ENCODE measurements around the gene NUTF2.

The NUTF2 gene

GRCh38 chr16:67865318-67865717 lies 18.6 kb downstream of the NUTF2 start:
- DNase-seq, result peak; percentile 18 to 38

GRCh38 chr16:67868290-67868689 lies 21.6 kb downstream of the NUTF2 start:
- DNase-seq, result no peak

GRCh38 chr16:67869653-67870052 lies 22.9 kb downstream of the NUTF2 start:
- DNase-seq, result no peak

GRCh38 chr16:67871256-67871655 lies 24.5 kb downstream of the NUTF2 start:
- DNase-seq, result no peak

GRCh38 chr16:67872131-67872630 lies 25.4 kb downstream of the NUTF2 start:
- no peak for DNase-seq

GRCh38 chr16:67872631-67873434 lies 26.1 kb downstream of the NUTF2 start, which contains the start of gene EDC4:
Gene EDC4 (plus strand): TSS chr16:67873052. CDS start chr16:67873262, 210 bp downstream.
- DNase-seq, result peak; percentile 47 to 77

GRCh38 chr16:67873435-67874370 lies 27.0 kb downstream of the NUTF2 start:
- no peak for DNase-seq

GRCh38 chr16:67874372-67874771 lies 27.6 kb downstream of the NUTF2 start:
- no peak for DNase-seq

- no peak for DNase-seq
Measured at GRCh38 chr16:67877064-67877463, 30.3 kb downstream of the NUTF2 start.

- DNase-seq, result no peak
Measured at GRCh38 chr16:67878232-67878631, 31.5 kb downstream of the NUTF2 start.

- DNase-seq, result no peak
Measured at GRCh38 chr16:67878846-67879245, 32.1 kb downstream of the NUTF2 start.

GRCh38 chr16:67879462-67879861 lies 32.7 kb downstream of the NUTF2 start:
- no peak for DNase-seq

GRCh38 chr16:67879936-67880335 lies 33.2 kb downstream of the NUTF2 start:
- no peak for DNase-seq

- no peak for DNase-seq
Measured at GRCh38 chr16:67880584-67880983, 33.9 kb downstream of the NUTF2 start.

GRCh38 chr16:67881621-67882161 lies 35.0 kb downstream of the NUTF2 start:
- DNase-seq, result no peak

- DNase-seq, result no peak
Measured at GRCh38 chr16:67882374-67883145, 35.8 kb downstream of the NUTF2 start.

- no peak for DNase-seq
Measured at GRCh38 chr16:67883146-67883871, 36.6 kb downstream of the NUTF2 start.

- DNase-seq, result peak in 1 of 2 experiments; percentile 17
Measured at GRCh38 chr16:67883872-67884261, 37.1 kb downstream of the NUTF2 start.

GRCh38 chr16:67884684-67885083 lies 38.0 kb downstream of the NUTF2 start, which contains the start of gene NRN1L:
Gene NRN1L (plus strand): TSS chr16:67884885. CDS start chr16:67884904, 19 bp downstream.
- DNase-seq, result no peak

GRCh38 chr16:67885545-67885944 lies 38.8 kb downstream of the NUTF2 start:
- DNase-seq, result no peak

- DNase-seq, result no peak
Measured at GRCh38 chr16:67885976-67886375, 39.2 kb downstream of the NUTF2 start.

- no peak for DNase-seq
Measured at GRCh38 chr16:67886387-67886786, 39.7 kb downstream of the NUTF2 start.
